ENCODE measurements around the gene ARL5A.

The ARL5A gene

GRCh38 chr2:151841047-151841424, 12.8 kb upstream of the ARL5A start:
- in situ Hi-C loops (cut with MboI; ENCODE audit: low sequenced_read_pairs) = no loop called here

GRCh38 chr2:151840216-151841046, 12.2 kb upstream of the ARL5A start:
- in situ Hi-C loops (cut with MboI; ENCODE audit: low sequenced_read_pairs) = no loop called here

- in situ Hi-C loops (cut with MboI; ENCODE audit: low sequenced_read_pairs) = no loop called here
Observed at GRCh38 chr2:151837926-151838325, 9.7 kb upstream of the ARL5A start.

GRCh38 chr2:151833984-151834383, 5.8 kb upstream of the ARL5A start:
- in situ Hi-C loops (cut with MboI; ENCODE audit: low sequenced_read_pairs) = no loop called here

- in situ Hi-C loops (cut with MboI; ENCODE audit: low sequenced_read_pairs) = no loop called here
Observed at GRCh38 chr2:151830961-151831360, 2.7 kb upstream of the ARL5A start.

- in situ Hi-C loops (cut with MboI; ENCODE audit: low sequenced_read_pairs) = no loop called here
Observed at GRCh38 chr2:151828890-151829324, 686 bp upstream of the ARL5A start.

- in situ Hi-C loops (cut with MboI; ENCODE audit: low sequenced_read_pairs) = no loop called here
Observed at GRCh38 chr2:151827564-151828142, 568 bp downstream of the ARL5A start.

GRCh38 chr2:151826737-151827157, 1.5 kb downstream of the ARL5A start:
- in situ Hi-C loops (cut with MboI; ENCODE audit: low sequenced_read_pairs) = no loop called here

- in situ Hi-C loops (cut with MboI; ENCODE audit: low sequenced_read_pairs) = no loop called here
Observed at GRCh38 chr2:151824886-151825285, 3.3 kb downstream of the ARL5A start.

- in situ Hi-C loops (cut with MboI; ENCODE audit: low sequenced_read_pairs) = no loop called here
Observed at GRCh38 chr2:151823651-151824050, 4.6 kb downstream of the ARL5A start.

- in situ Hi-C loops (cut with MboI; ENCODE audit: low sequenced_read_pairs) = no loop called here
Observed at GRCh38 chr2:151819920-151820319, 8.3 kb downstream of the ARL5A start.

GRCh38 chr2:151817929-151818328, 10.3 kb downstream of the ARL5A start:
- in situ Hi-C loops (cut with MboI; ENCODE audit: low sequenced_read_pairs) = no loop called here

GRCh38 chr2:151816843-151817242, 11.4 kb downstream of the ARL5A start:
- in situ Hi-C loops (cut with MboI; ENCODE audit: low sequenced_read_pairs) = no loop called here

- in situ Hi-C loops (cut with MboI; ENCODE audit: low sequenced_read_pairs) = no loop called here
Observed at GRCh38 chr2:151815821-151816489, 12.3 kb downstream of the ARL5A start.

- in situ Hi-C loops (cut with MboI; ENCODE audit: low sequenced_read_pairs) = no loop called here
Observed at GRCh38 chr2:151810489-151810888, 17.7 kb downstream of the ARL5A start.

GRCh38 chr2:151809073-151809383, 19.2 kb downstream of the ARL5A start:
- in situ Hi-C loops (cut with MboI; ENCODE audit: low sequenced_read_pairs) = no loop called here

- in situ Hi-C loops (cut with MboI; ENCODE audit: low sequenced_read_pairs) = no loop called here
Observed at GRCh38 chr2:151808258-151809072, 19.8 kb downstream of the ARL5A start.

- in situ Hi-C loops (cut with MboI; ENCODE audit: low sequenced_read_pairs) = no loop called here
Observed at GRCh38 chr2:151805961-151806360, 22.3 kb downstream of the ARL5A start.

- in situ Hi-C loops (cut with MboI; ENCODE audit: low sequenced_read_pairs) = no loop called here
Observed at GRCh38 chr2:151805343-151805742, 22.9 kb downstream of the ARL5A start.

- in situ Hi-C loops (cut with MboI; ENCODE audit: low sequenced_read_pairs) = no loop called here
Observed at GRCh38 chr2:151803811-151804210, 24.4 kb downstream of the ARL5A start.

- in situ Hi-C loops (cut with MboI; ENCODE audit: low sequenced_read_pairs) = no loop called here
Observed at GRCh38 chr2:151802315-151802714, 25.9 kb downstream of the ARL5A start.
